HAP-1 (cell line): ENCODE measurements around the gene THTPA.
"Not testable (repeated sequence)": the region's sequence is repeated elsewhere in the genome, so short reads cannot be mapped to it uniquely, and the experiment has no call there.

Experiments used
- DNase-seq, 2 experiments: peaks; one replicate each; pipeline ENCODE4 v3.0.0-alpha.2; 2016 to 2020; ENCODE audit warnings: low spot score in 2 of 2
- H3K27me3 ChIP-seq: fragments of 250-450 bp; sonication (Bioruptor Pico); 2 replicates; pipeline ENCODE4 v1.5.1; 2020; ENCODE audit warnings: low read depth, mild to moderate bottlenecking, moderate library complexity
- H3K36me3 ChIP-seq: fragments of 250-450 bp; sonication (Bioruptor Pico); replicated peaks from 2 replicates; pipeline ENCODE4 v1.5.1; 2020; ENCODE audit warnings: mild to moderate bottlenecking
- H3K4me1 ChIP-seq: fragments of 250-450 bp; sonication (Bioruptor Pico); 2 replicates; pipeline ENCODE4 v1.5.1; 2020; ENCODE audit warnings: mild to moderate bottlenecking
- H3K4me3 ChIP-seq: fragments of 250-450 bp; sonication (Bioruptor Pico); 2 replicates; pipeline ENCODE4 v1.5.1; 2020; ENCODE audit warnings: mild to moderate bottlenecking, moderate library complexity
- H3K9me3 ChIP-seq: fragments of 250-450 bp; sonication (Bioruptor Pico); 2 replicates; pipeline ENCODE4 v1.5.1; 2020; ENCODE audit warnings: mild to moderate bottlenecking, moderate library complexity
- in situ Hi-C: fragments of 300-500 bp; cut with MboI; formaldehyde crosslinking; loops from 3 replicates; pipeline ENCODE4 v1.14.3; 2020; ENCODE audit warnings: low sequenced_read_pairs, inconsistent platforms, mixed read lengths

THTPA gene

GRCh38 chr14:23524954-23525353 lies 31.1 kb upstream of the THTPA start:
- Histone ChIP-seq H3K9me3 (no peaks in the 10 kb centered on the region), H3K4me3 (no peak overlapping the region), H3K4me1 (no peaks in the 10 kb centered on the region), H3K36me3 (no peaks in the 10 kb centered on the region), H3K27me3 (no peaks in the 10 kb centered on the region)
- in situ Hi-C loops = no loop called here
- no peak for DNase-seq

DNA sequence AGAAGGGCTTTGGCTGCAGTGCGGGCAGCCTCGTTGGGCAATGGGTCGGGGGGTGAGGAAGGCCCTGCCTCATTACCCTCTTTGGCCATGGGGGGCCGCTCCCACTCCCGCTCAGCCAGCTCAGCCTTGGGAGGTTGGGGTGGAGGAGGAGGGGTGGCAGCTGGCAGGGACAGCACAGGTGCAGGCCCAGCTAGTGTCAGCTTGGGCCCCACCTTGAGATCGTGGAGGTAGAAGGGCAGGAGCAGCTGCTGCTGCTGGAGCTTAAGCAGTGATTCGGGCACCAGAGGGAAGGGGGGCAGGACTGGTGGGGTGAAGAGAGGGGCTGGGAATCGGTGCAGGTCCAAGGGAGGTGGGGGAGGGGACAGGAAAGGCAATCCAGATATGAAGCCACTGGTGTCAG lies 30.5 kb upstream of the THTPA start:
- H3K4me3 ChIP-seq = no peak overlapping the region
- in situ Hi-C loops = no loop called here
- H3K4me1 ChIP-seq = no peaks in the 10 kb centered on the region
- H3K27me3 ChIP-seq = no peaks in the 10 kb centered on the region
- no peaks in the 10 kb centered on the region for H3K9me3 ChIP-seq
- DNase-seq = no peak
- no peaks in the 10 kb centered on the region for H3K36me3 ChIP-seq

DNA sequence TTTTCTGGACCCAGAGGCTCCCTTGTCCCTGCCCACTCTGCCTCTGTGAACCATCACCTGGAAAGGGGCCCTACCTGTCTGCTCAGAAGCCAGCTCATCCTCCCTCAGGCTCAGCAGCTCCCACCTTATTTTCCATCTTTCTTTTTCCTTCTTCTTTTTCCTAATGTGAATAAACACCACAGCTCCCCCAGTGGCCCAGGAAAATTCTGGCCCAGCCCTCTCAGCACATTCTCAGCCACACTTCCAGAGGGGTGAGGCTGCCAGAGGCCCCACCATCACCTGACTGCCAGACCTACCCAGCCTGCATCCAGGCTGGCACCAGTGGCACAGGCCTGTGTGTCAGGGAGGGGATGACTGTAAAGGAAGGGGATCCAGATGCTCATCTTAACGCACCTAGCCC lies 27.5 kb upstream of the THTPA start:
- H3K4me1 ChIP-seq = no peaks in the 10 kb centered on the region
- in situ Hi-C loops = no loop called here
- no peaks in the 10 kb centered on the region for H3K9me3 ChIP-seq
- H3K36me3 ChIP-seq = no peaks in the 10 kb centered on the region
- no peak overlapping the region for H3K4me3 ChIP-seq
- H3K27me3 ChIP-seq = no peaks in the 10 kb centered on the region
- no peak for DNase-seq

DNA sequence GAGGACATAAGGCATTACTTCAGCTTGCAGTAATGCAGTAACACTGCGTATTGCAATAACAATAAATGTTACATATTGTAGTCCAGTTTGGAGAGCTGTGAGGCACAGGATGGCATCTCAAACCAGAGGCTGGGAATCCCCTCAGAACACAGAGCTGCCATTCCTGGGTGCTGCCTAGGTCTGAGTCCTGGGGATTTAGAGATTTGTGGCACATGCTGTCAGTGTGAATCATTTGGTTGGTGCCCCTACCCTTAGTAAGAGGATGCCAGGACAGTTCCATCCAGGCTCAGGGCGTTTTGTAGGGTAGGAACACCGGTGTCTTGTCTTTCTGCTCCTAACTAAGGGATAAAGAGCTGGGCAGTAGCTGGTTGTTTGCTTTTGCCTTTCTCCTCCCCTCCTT lies 27.1 kb upstream of the THTPA start:
- Histone ChIP-seq H3K4me1 (no peaks in the 10 kb centered on the region), H3K36me3 (no peaks in the 10 kb centered on the region), H3K9me3 (no peaks in the 10 kb centered on the region), H3K4me3 (no peak overlapping the region), H3K27me3 (no peaks in the 10 kb centered on the region)
- in situ Hi-C loops = no loop called here
- no peak for DNase-seq

DNA sequence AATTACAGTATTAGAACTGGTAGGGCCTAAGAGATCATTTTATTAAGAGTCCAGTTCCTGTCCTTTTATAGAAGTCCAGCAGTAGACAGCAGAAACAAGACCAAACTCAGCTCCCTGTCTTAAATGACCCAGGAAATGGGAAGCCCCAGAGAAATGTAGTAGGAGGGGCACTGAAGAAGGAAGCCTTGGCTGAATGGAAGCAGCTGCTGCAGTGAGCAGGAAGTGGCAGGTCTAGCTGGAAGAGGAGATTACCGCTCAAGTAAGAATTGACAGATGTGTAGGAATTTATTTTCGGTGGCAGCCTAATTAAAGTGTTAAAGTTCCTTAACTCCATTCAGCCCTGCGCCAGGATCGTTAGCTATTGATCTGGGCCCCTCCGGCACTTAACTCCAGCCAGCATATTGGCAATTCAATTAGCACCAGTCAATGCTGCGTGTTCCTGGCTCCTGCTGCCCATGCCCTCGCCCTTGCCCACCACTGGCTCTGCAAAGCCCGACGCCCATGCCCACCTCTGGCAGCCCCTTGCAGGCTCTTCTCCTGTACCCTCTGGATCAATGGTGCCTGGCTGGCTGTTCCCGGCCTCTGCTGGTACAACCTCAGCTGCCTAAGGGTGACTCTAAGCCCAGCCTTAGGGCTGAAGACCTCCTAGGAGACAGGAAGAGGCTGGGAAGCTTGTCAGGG lies 25.6 kb upstream of the THTPA start:
- Histone ChIP-seq H3K4me1 (no peaks in the 10 kb centered on the region), H3K27me3 (no peaks in the 10 kb centered on the region), H3K4me3 (no peak overlapping the region), H3K9me3 (no peaks in the 10 kb centered on the region), H3K36me3 (no peaks in the 10 kb centered on the region)
- DNase-seq = no peak
- in situ Hi-C loops = no loop called here

DNA sequence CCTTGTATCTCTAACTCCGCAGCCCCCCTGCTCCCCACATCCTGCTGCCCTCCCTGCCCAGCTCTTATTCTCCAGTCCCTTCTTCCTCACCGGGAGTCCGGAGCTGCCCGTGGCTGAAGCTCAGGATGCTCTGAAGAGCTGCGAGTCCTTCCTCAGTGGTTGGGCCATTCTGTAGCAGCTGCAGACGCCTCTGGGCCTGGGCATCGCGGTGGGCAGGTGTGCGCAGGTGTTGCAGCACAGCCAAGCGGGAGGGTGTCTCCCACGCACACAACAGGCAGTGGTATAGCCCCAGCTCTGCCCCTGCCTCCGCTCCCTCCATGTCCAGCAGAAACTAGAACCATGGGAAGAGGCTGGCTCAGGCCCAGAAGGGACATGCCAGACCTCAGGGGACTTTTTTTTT lies 24.7 kb upstream of the THTPA start:
- in situ Hi-C loops = no loop called here
- H3K9me3 ChIP-seq = no peaks in the 10 kb centered on the region
- H3K4me1 ChIP-seq = no peaks in the 10 kb centered on the region
- H3K27me3 ChIP-seq = no peaks in the 10 kb centered on the region
- no peak overlapping the region for H3K4me3 ChIP-seq
- no peak for DNase-seq
- no peaks in the 10 kb centered on the region for H3K36me3 ChIP-seq

- Histone ChIP-seq H3K36me3 (no peaks in the 10 kb centered on the region), H3K27me3 (no peaks in the 10 kb centered on the region), H3K4me1 (no peaks in the 10 kb centered on the region), H3K4me3 (no peak overlapping the region), H3K9me3 (no peaks in the 10 kb centered on the region)
- in situ Hi-C loops = no loop called here
- DNase-seq = no peak
Measured at GRCh38 chr14:23532658-23533057, 23.4 kb upstream of the THTPA start.

DNA sequence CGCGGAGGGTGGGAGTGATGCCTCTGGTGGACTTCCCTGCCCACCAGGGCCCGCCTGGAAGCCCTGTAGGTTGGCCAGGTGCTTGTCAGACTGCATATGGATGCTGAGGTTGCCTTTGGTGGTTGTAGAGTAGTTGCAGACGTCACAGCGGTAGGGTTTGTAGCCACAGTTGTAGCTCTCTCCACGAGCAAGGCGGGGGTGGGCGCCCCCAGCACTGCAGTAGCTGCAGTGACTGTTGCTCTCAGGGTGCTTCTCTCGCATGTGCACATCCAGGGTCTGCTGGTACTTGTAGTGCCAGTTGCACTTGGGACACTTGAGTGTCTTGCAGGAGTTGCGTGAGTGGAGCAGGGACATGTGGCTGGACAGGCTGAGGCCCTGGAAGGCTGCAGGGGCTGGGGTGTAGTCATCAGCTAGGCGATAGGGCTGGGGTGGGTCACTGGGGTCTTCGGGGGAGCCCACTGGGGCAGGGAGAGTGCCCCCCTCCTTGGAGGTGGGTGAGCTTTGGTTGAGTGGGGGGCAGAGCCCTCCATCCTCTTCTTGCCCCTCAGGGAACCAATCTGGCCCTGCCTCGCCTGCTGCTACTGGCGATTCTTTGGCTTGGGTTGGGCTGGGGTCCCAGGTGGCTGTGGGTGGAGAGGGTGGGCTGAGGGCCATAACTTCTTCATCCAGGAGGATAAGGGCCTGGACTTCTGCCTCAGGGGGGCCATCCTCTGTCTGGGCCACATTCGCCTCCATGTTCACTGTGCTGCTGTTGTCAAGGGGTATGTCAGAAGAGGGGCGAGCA lies 22.2 kb upstream of the THTPA start:
- Histone ChIP-seq H3K36me3 (no peaks in the 10 kb centered on the region), H3K4me1 (no peaks in the 10 kb centered on the region), H3K4me3 (no peak overlapping the region), H3K27me3 (no peaks in the 10 kb centered on the region), H3K9me3 (no peaks in the 10 kb centered on the region)
- in situ Hi-C loops = no loop called here
- no peak for DNase-seq

GRCh38 chr14:23535943-23536342 lies 20.1 kb upstream of the THTPA start:
- H3K27me3 ChIP-seq = no peaks in the 10 kb centered on the region
- DNase-seq = no peak
- H3K36me3 ChIP-seq = no peaks in the 10 kb centered on the region
- H3K4me1 ChIP-seq = peaks cover 6% of the 10 kb centered on the region
- H3K9me3 ChIP-seq = no peaks in the 10 kb centered on the region
- H3K4me3 ChIP-seq = no peak overlapping the region
- in situ Hi-C loops = no loop called here

DNA sequence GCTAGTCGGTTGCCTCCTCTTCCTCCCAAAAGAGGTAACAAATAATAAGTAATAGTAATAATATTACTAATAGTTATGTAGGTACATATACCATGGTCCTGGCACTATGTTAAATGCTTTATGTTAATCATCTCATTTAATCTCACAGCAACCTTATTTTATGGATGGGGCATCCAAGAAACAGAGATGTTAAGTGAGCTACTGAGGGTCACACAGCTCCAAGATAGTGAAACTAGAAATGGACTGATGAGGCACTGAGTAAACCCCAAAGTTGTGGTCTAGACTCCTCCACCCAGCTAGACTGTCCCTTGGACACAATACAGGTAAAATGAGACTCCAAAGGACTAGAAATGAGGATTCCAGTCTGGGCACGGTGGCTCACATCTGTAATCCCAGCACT lies 19.6 kb upstream of the THTPA start:
- peaks cover 6% of the 10 kb centered on the region for H3K4me1 ChIP-seq
- no peak overlapping the region for H3K4me3 ChIP-seq
- DNase-seq = no peak
- no peaks in the 10 kb centered on the region for H3K9me3 ChIP-seq
- H3K36me3 ChIP-seq = no peaks in the 10 kb centered on the region
- no peaks in the 10 kb centered on the region for H3K27me3 ChIP-seq
- in situ Hi-C loops = no loop called here

GRCh38 chr14:23536906-23537305 lies 19.2 kb upstream of the THTPA start:
- H3K9me3 ChIP-seq, H3K4me3 ChIP-seq, H3K4me1 ChIP-seq, H3K27me3 ChIP-seq, H3K36me3 ChIP-seq, in situ Hi-C loops, DNase-seq: not testable (repeated sequence)

DNA sequence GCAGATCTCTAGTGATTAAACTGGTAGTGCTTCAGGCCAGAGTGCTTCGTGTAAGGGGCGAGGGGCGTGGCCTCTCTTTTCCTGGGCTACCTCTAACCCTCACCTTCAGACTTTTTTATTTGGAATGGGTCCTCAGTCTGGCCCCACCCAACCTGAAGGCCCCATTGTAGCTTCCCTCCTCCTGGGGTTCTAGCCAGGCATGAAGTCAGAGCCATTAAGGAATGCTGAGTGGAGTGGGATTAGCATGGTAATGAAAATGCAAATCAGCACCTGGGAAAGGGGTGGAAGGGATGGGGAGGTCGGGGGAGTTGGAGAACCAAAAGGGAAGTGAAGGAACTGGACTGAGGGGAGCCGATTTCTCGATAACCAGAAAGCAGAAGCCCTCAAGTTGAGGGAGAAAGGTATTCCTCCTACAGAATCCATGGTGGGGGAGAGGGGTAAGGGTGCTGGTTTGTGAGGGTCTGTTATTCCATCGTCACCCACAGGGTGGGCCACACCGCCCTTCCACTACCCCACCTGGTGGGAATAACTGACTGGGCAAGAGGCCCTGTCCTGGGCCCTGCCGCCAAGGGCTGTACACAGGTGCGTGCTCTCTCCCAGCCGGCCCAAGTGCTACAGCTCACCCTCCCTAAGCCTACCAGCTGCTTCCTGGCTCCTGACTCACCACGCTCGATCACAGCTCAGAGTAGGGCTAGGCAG lies 18.6 kb upstream of the THTPA start:
- no peak overlapping the region for H3K4me3 ChIP-seq
- in situ Hi-C loops = no loop called here
- no peak for DNase-seq
- H3K36me3 ChIP-seq = no peaks in the 10 kb centered on the region
- H3K27me3 ChIP-seq = no peaks in the 10 kb centered on the region
- no peaks in the 10 kb centered on the region for H3K9me3 ChIP-seq
- peaks cover 6% of the 10 kb centered on the region for H3K4me1 ChIP-seq

DNA sequence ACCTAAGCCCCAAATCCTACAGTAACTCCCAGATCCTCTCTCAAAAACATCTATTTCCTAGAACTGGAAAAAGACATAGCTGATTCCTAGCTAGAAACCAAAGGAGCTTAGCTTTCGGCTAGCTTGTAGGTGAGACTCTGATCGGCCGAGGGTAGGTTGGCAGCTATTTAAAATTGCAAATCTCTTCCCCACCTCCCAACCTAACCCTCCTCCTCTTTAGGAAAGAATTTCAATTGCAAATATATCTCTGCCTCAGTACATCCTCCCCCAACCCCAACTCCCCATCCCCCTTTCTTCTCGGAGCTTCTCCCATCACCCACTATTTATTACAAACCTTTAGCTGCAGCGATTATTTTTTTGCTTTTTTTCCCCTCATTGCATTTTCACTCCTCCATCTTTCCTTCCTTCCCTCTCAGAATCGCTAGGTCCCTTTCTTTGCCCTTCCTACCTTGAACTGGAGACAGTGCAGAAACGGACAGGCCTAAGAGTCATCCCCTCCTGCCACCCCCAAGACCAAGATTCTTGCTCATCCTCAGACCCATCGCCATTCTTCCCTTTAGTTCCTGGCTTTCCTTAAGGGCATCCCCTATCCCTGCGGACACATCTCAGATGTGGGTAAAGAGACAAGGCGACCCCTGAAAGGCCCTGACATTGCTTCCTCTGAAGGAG lies 17.9 kb upstream of the THTPA start:
- H3K27me3 ChIP-seq = no peaks in the 10 kb centered on the region
- H3K9me3 ChIP-seq = no peaks in the 10 kb centered on the region
- no peaks in the 10 kb centered on the region for H3K36me3 ChIP-seq
- DNase-seq = no peak
- in situ Hi-C loops = no loop called here
- no peak overlapping the region for H3K4me3 ChIP-seq
- H3K4me1 ChIP-seq = peaks cover 6% of the 10 kb centered on the region

- H3K4me3 ChIP-seq = no peak overlapping the region
Measured at GRCh38 chr14:23538785-23539184, 17.3 kb upstream of the THTPA start.

More at GRCh38 chr14:23538785-23539184, 17.3 kb upstream of the THTPA start:
- no peak for DNase-seq
- Histone ChIP-seq H3K36me3 (no peaks in the 10 kb centered on the region), H3K4me1 (peaks cover 6% of the 10 kb centered on the region), H3K27me3 (no peaks in the 10 kb centered on the region), H3K9me3 (no peaks in the 10 kb centered on the region)
- in situ Hi-C loops = no loop called here
